CD4-positive, alpha-beta memory T cell (primary cell): ENCODE data around the gene PLK5. TPM values are rescaled to one million over a fixed set of nuclear protein-coding genes. Genes with fewer than 3 reads are reported as not detected.

Experiments
- CTCF ChIA-PET: fragments of 350-600 bp; sonication (Branson Sonifier 250); formaldehyde crosslinking; loops from one replicate; lab custom pipeline; 2021; ENCODE audit warnings: inconsistent platforms; ENCODE audit not compliant: partially characterized antibody; lab: Charles Lee
- POLR2A ChIA-PET: fragments of 350-600 bp; sonication (Branson Sonifier 250); formaldehyde crosslinking; loops from one replicate; lab custom pipeline; 2021; ENCODE audit not compliant: partially characterized antibody; lab: Charles Lee
- DNase-seq, 5 donors: peaks; one replicate each; pipeline versions ENCODE4 v3.0.0 to v3.0.0-alpha.2; 2020 to 2022; ENCODE audit warnings: mixed read lengths in 1 of 5
- H3K27ac ChIP-seq: one replicate; pipeline ENCODE4 v1.7.0; 2013; ENCODE audit warnings: low read depth, low read length
- H3K27me3 ChIP-seq: 2 replicates; pipeline ENCODE4 v1.7.0; 2013; ENCODE audit warnings: mild to moderate bottlenecking, low read length, moderate library complexity; ENCODE audit not compliant: insufficient read depth
- H3K36me3 ChIP-seq: 2 replicates; pipeline ENCODE4 v1.7.0; 2013; ENCODE audit warnings: mild to moderate bottlenecking, low read length, moderate library complexity; ENCODE audit not compliant: insufficient read depth
- H3K4me1 ChIP-seq: 2 replicates; pipeline ENCODE4 v1.7.0; 2013; ENCODE audit warnings: mild to moderate bottlenecking, low read length, moderate library complexity; ENCODE audit not compliant: insufficient read depth
- H3K4me3 ChIP-seq, 2 donors: one replicate each; pipeline ENCODE4 v1.7.0; 2013; ENCODE audit warnings: low read length in 2 of 2, mild to moderate bottlenecking in 1 of 2
- H3K9me3 ChIP-seq, 2 donors: one replicate each; pipeline ENCODE4 v1.7.0; 2013; ENCODE audit warnings: low read length in 2 of 2, control low read depth in 1 of 2; ENCODE audit not compliant: control insufficient read depth in 1 of 2
- H3K27ac Mint-ChIP-seq, 7 donors: one replicate each; pipeline ENCODE4 v1.8.0; 2020 to 2021; ENCODE audit warnings: mixed read lengths in 7 of 7, mild to moderate bottlenecking in 6 of 7, inconsistent platforms in 3 of 7, moderate library complexity in 3 of 7
- H3K27me3 Mint-ChIP-seq, 2 donors: one replicate each; pipeline ENCODE4 v1.8.0; 2020 to 2021; ENCODE audit warnings: mixed read lengths in 2 of 2
- H3K36me3 Mint-ChIP-seq, 2 donors: one replicate each; pipeline ENCODE4 v1.8.0; 2020 to 2021; ENCODE audit warnings: mixed read lengths in 2 of 2, inconsistent platforms in 1 of 2, mild to moderate bottlenecking in 1 of 2
- H3K4me1 Mint-ChIP-seq, 4 donors: one replicate each; pipeline ENCODE4 v1.8.0; 2020 to 2021; ENCODE audit warnings: mixed read lengths in 4 of 4, mild to moderate bottlenecking in 1 of 4
- H3K4me3 Mint-ChIP-seq, 8 donors: one replicate each; pipeline ENCODE4 v1.8.0; 2020 to 2021; ENCODE audit warnings: mixed read lengths in 8 of 8, mild to moderate bottlenecking in 7 of 8, moderate library complexity in 6 of 8, inconsistent platforms in 3 of 8
- H3K9me3 Mint-ChIP-seq, 8 donors: one replicate each; pipeline ENCODE4 v1.8.0; 2020 to 2021; ENCODE audit warnings: mixed read lengths in 8 of 8, mild to moderate bottlenecking in 5 of 8, inconsistent platforms in 3 of 8, moderate library complexity in 1 of 8
- intact Hi-C: fragments of 100-400 bp; cut with micrococcal nuclease; formaldehyde crosslinking; loops from one replicate; pipeline ENCODE4 v1.15.1; 2023
- polyA plus RNA-seq, 2 donors: library from polyadenylated mRNA; unstranded; fragments of 300-500 nt; fragmentation: Illumina TruSeq; gene quantifications; one replicate each; pipeline ENCODE4 v1.2.3, GENCODE V29; 2021
- total RNA-seq, 2 experiments: library from RNA; stranded (reverse); gene quantifications; one replicate each; pipeline ENCODE4 v1.2.3, GENCODE V29; 2021

Gene PLK5
- total and polyA plus RNA-seq, 4 experiments from 2014 or later: not detected

GRCh38 chr19:1510442-1510806, 13.5 kb upstream of the PLK5 start:
- H3K27ac ChIP-seq: no peak overlapping the region
- no peaks in the 10 kb centered on the region for H3K27me3 ChIP-seq
- H3K36me3 ChIP-seq: no peaks in the 10 kb centered on the region
- ChIA-PET POLR2A (no interaction called here), CTCF (no interaction called here)
- intact Hi-C loops: no loop called here
- Mint-ChIP-seq H3K9me3 (peaks cover 0 to 1% (median 0%) of the 10 kb centered on the region in 8 donors), H3K27ac (no peak overlapping the region), H3K4me3 (peak overlapping the region in 1 of 8 donors; percentile 25), H3K27me3 (peaks cover 0 to 15% of the 10 kb centered on the region in 2 donors), H3K36me3 (peaks cover 0 to 3% of the 10 kb centered on the region in 2 donors), H3K4me1 (peaks cover 10 to 32% (median 15%) of the 10 kb centered on the region in 4 donors)
- H3K4me3 ChIP-seq: no peak overlapping the region
- peaks cover 24% of the 10 kb centered on the region for H3K4me1 ChIP-seq
- DNase-seq: no peak
- no peaks in the 10 kb centered on the region for H3K9me3 ChIP-seq

GRCh38 chr19:1510807-1511206, 13.1 kb upstream of the PLK5 start:
- Mint-ChIP-seq H3K36me3 (peaks cover 0 to 3% of the 10 kb centered on the region in 2 donors), H3K27me3 (peaks cover 0 to 11% of the 10 kb centered on the region in 2 donors), H3K4me3 (peak overlapping the region in 4 of 8 donors; percentile 15 to 73 (median 40)), H3K27ac (peak overlapping the region in 2 of 7 donors; percentile 41 to 85), H3K4me1 (peaks cover 10 to 32% (median 15%) of the 10 kb centered on the region in 4 donors), H3K9me3 (peaks cover 0 to 1% (median 0%) of the 10 kb centered on the region in 8 donors)
- Histone ChIP-seq H3K4me1 (peaks cover 24% of the 10 kb centered on the region), H3K27me3 (no peaks in the 10 kb centered on the region), H3K27ac (no peak overlapping the region), H3K36me3 (no peaks in the 10 kb centered on the region), H3K9me3 (no peaks in the 10 kb centered on the region), H3K4me3 (no peak overlapping the region)
- DNase-seq: no peak
- ChIA-PET POLR2A (no interaction called here), CTCF (no interaction called here)
- intact Hi-C loops: no loop called here

GRCh38 chr19:1511318-1512317, 12.3 kb upstream of the PLK5 start:
- peak overlapping the region in 3 of 7 donors; percentile 41 to 66 (median 50) for H3K27ac Mint-ChIP-seq
- Histone ChIP-seq H3K4me3 (no peak overlapping the region), H3K36me3 (no peaks in the 10 kb centered on the region), H3K9me3 (no peaks in the 10 kb centered on the region), H3K27ac (no peak overlapping the region), H3K4me1 (peaks cover 24% of the 10 kb centered on the region), H3K27me3 (no peaks in the 10 kb centered on the region)
- CTCF ChIA-PET: no interaction called here
- peaks cover 0 to 3% of the 10 kb centered on the region in 2 donors for H3K36me3 Mint-ChIP-seq
- POLR2A ChIA-PET: interaction anchor here (1.1 kb wide), 1 partner anchor 21 kb away, joined by 4 read pairs; the partner anchor contains the start of gene REEP6
- peaks cover 10 to 32% (median 15%) of the 10 kb centered on the region in 4 donors for H3K4me1 Mint-ChIP-seq
- intact Hi-C loops: no loop called here
- peaks cover 0 to 15% of the 10 kb centered on the region in 2 donors for H3K27me3 Mint-ChIP-seq
- DNase-seq: no peak
- H3K9me3 Mint-ChIP-seq: peaks cover 0 to 1% (median 0%) of the 10 kb centered on the region in 8 donors
- peak overlapping the region; percentile 65 to 77 (median 74) for H3K4me3 Mint-ChIP-seq

GRCh38 chr19:1512671-1513498, 11.0 kb upstream of the PLK5 start, which contains the start of gene ADAMTSL5:
Gene ADAMTSL5 (minus strand): TSS chr19:1513019. CDS start chr19:1510943, 2,076 bp downstream.
- DNase-seq: peak in 4 of 5 donors; percentile 50 to 62 (median 54)
- POLR2A ChIA-PET: no interaction called here
- peak within 1 kb of the TSS; percentile 26 for H3K27ac ChIP-seq
- CTCF ChIA-PET: no interaction called here
- Mint-ChIP-seq H3K9me3 (no peaks in the 10 kb centered on the region), H3K4me1 (peaks cover 6 to 24% (median 10%) of the 10 kb centered on the region in 4 donors), H3K27me3 (peaks cover 0 to 11% of the 10 kb centered on the region in 2 donors), H3K27ac (peak within 1 kb of the TSS in 6 of 7 donors; percentile 36 to 66 (median 48)), H3K4me3 (peak within 1 kb of the TSS; percentile 65 to 77 (median 74)), H3K36me3 (peaks cover 0 to under 1% of the 10 kb centered on the region in 2 donors)
- no peaks in the 10 kb centered on the region for H3K36me3 ChIP-seq
- H3K27me3 ChIP-seq: no peaks in the 10 kb centered on the region
- intact Hi-C loops: loop anchor here (1.0 kb wide), 2 partner anchors 10 to 68 kb away; no protein-coding TSS in a partner anchor
- H3K4me3 ChIP-seq: peak within 1 kb of the TSS in 1 of 2 donors; percentile 47
- no peaks in the 10 kb centered on the region for H3K9me3 ChIP-seq
- H3K4me1 ChIP-seq: peaks cover 17% of the 10 kb centered on the region

- H3K9me3 Mint-ChIP-seq: no peaks in the 10 kb centered on the region
- H3K27ac ChIP-seq: no peak overlapping the region
- no peaks in the 10 kb centered on the region for H3K36me3 Mint-ChIP-seq
- CTCF ChIA-PET: interaction anchor here (0.7 to 1.2 kb wide), 4 partner anchors 42 to 234 kb away, joined by 3 to 4 read pairs (median 3); no protein-coding TSS in a partner anchor
- no peak overlapping the region for H3K27ac Mint-ChIP-seq
- H3K4me1 Mint-ChIP-seq: peaks cover 5 to 19% (median 8%) of the 10 kb centered on the region in 4 donors
- peaks cover 0 to 12% of the 10 kb centered on the region in 2 donors for H3K27me3 Mint-ChIP-seq
- peak; percentile 60 to 69 (median 68) for DNase-seq
- POLR2A ChIA-PET: interaction anchor here (0.7 kb wide), 1 partner anchor 23 kb away, joined by 3 read pairs; the partner anchor contains the start of gene REEP6
- H3K9me3 ChIP-seq: no peaks in the 10 kb centered on the region
- intact Hi-C loops: loop anchor here (1.0 to 2.0 kb wide), 4 partner anchors 10 to 234 kb away; no protein-coding TSS in a partner anchor
- peak overlapping the region in 3 of 8 donors; percentile 20 to 41 (median 29) for H3K4me3 Mint-ChIP-seq
- no peak overlapping the region for H3K4me3 ChIP-seq
- H3K36me3 ChIP-seq: no peaks in the 10 kb centered on the region
- no peaks in the 10 kb centered on the region for H3K27me3 ChIP-seq
- H3K4me1 ChIP-seq: peaks cover 13% of the 10 kb centered on the region
These were observed 10.2 kb upstream of the PLK5 start for GRCh38 chr19:1513499-1514294.

- no peaks in the 10 kb centered on the region for H3K27me3 ChIP-seq
These were observed 9.6 kb upstream of the PLK5 start for GRCh38 chr19:1514295-1514661.

More at GRCh38 chr19:1514295-1514661, 9.6 kb upstream of the PLK5 start:
- H3K27ac ChIP-seq: no peak overlapping the region
- H3K27ac Mint-ChIP-seq: no peak overlapping the region
- CTCF ChIA-PET: interaction anchor here (0.7 to 1.2 kb wide), 4 partner anchors 42 to 235 kb away, joined by 3 to 4 read pairs (median 3); no protein-coding TSS in a partner anchor
- H3K9me3 Mint-ChIP-seq: no peaks in the 10 kb centered on the region
- H3K36me3 ChIP-seq: no peaks in the 10 kb centered on the region
- peak overlapping the region in 2 of 8 donors; percentile 17 to 20 for H3K4me3 Mint-ChIP-seq
- no peak for DNase-seq
- peaks cover 0 to 12% of the 10 kb centered on the region in 2 donors for H3K27me3 Mint-ChIP-seq
- no peaks in the 10 kb centered on the region for H3K9me3 ChIP-seq
- POLR2A ChIA-PET: interaction anchor here (0.7 to 1.4 kb wide), 2 partner anchors 23 to 238 kb away, joined by 3 to 4 read pairs; partner anchors contain the start of genes FAM174C and REEP6
- H3K4me1 Mint-ChIP-seq: peaks cover 5 to 17% (median 8%) of the 10 kb centered on the region in 4 donors
- H3K4me1 ChIP-seq: peaks cover 13% of the 10 kb centered on the region
- H3K4me3 ChIP-seq: no peak overlapping the region
- H3K36me3 Mint-ChIP-seq: no peaks in the 10 kb centered on the region
- intact Hi-C loops: loop anchor here (1.0 to 2.0 kb wide), 2 partner anchors 43 to 235 kb away; no protein-coding TSS in a partner anchor
